T-helper 1 cell (primary cell): Measurements from ENCODE around the gene A2ML1.
"Not testable (repeated sequence)": the region's sequence is repeated elsewhere in the genome, so short reads cannot be mapped to it uniquely, and the experiment has no call there.

Source experiments
- DNase-seq, 5 donors: peaks; one replicate each; pipeline ENCODE4 v3.0.0-alpha.2; 2012 to 2020

A2ML1 gene

GRCh38 chr12:8818526-8818925 lies 3.9 kb upstream of the A2ML1 start:
- DNase-seq, result no peak

DNA sequence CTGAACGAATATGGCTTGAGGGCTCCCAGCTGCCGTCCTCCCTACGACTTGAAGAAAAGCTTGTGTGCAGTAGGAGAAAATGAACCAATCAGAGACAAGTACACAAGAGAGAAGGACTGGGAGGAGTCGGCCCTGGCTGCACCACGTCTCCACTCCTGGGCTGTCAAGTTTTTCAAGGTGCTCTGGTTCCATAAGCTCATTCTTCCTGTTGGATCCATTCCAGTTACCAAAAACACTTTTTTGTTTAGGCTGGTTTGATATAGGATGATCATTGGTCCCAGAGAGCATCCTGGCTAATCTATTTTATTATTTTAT lies 2.8 kb upstream of the A2ML1 start:
- no peak for DNase-seq

- not testable (repeated sequence) for DNase-seq
These were observed 1.6 kb upstream of the A2ML1 start for GRCh38 chr12:8820676-8821407.

DNA sequence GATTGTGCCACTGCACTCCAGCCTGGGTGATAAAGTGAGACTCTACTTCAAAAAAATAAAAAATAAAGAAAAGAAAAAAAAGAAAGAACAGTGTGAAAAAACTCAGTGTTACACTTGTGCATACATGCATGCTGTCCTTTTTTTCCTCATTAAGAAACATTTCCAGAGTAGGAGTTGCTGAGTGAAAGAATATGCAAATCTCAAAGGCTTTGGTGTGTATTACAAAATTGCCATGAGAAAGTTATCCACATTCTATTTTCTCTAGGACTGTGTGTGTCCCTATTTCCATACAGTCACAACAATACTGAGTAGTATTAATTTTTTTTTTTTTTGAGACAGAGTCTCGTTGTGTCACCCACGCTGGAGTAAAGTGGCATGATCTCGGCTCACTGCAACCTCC lies 830 bp upstream of the A2ML1 start:
- no peak for DNase-seq

GRCh38 chr12:8823565-8824300 lies 1.3 kb downstream of the A2ML1 start:
- DNase-seq, result no peak

DNA sequence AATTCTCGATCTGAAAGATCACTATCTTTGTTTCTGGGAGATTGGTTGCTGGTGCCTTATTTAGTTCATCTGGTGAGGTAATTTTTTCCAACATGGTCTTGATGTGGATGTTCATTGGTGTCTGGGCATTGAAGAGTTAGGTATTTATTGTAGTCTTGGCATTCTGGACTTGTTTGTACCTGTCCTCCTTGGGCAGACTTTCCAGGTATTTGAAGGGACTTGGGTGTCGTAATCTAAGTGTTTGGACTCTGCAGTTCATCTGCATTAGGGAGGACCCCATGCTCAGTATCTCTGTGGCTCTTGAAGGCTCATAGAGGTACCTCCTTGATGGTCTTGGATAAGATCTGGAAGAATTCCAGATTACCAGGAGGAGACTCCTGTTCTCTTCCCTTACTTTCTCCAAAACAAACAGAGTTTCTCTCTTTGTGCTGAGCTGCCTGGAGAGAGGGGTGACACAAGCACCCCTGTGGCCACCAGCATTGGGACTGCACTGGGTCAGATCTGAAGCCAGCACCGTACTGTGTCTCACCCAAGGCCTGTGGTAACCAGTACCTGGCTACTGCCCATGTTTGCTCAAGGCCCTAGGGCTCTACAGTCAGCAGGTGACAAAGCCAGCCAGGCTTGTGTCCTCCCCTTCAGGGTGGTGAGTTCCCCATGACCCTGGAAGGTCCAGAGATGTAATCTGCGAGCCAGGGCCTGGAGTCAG lies 5.3 kb downstream of the A2ML1 start:
- DNase-seq, result no peak

DNA sequence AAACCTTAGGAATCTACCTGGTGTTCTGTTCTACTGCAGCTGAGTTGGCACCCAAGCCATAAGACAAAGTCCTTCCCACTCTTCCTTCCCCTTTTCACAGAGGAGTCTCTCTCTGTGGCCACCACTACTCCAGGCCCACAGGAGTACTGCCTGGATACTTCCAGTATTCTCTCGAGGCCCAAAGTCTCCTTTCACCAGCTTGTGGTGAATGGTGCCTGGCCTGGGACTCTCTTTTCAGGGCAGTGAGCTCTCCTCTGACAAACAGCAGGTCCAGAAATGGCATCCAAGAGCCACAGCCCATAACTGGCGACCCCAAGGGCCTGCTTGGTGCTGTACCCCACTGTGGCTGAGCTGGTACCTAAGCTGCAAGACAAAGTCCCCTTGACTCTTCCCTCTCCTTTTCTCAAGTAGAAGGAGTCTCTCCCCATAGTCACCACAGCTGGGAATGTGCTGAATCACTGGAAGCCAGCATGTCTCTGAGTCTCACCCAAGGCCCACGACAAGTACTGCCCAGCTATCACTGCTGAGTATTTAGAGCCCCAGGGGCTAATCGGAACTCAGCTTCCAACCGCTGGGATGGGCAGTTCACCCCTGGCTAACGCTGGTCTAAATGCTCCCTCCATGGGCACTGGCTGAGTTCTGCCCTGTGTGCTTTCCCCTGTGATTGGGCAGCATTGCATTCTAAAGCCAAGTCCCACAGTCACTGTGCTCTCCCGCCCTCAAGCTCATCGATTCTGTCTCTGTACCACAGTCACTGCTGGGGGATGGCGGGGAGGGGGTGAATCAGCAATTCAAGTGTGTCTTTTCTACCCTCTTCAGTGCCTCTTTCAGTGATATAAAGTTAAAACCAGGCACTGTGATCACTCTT lies 6.1 kb downstream of the A2ML1 start:
- no peak for DNase-seq

GRCh38 chr12:8829125-8829518 lies 6.7 kb downstream of the A2ML1 start:
- no peak for DNase-seq

GRCh38 chr12:8829621-8830020 lies 7.2 kb downstream of the A2ML1 start:
- DNase-seq, result no peak

DNA sequence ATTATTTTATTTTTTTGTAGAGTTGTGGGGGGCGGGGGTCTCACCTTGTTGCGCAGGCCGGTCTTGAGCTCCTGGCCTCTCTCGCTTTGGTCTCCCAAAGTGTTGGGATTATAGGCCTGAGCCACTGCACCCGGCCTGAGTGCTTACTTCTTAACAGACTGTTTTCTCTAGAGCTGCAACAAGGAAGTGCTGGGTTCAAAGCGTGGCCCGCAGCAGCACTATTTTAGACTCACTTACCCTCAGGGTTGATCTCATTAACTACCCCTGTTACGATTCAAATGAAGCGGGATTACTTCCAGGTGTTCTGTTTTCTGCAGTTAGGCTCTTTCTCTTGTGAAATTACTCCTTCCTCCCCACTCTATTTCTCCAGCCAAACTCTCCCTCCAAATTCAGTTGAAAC lies 8.7 kb downstream of the A2ML1 start:
- no peak for DNase-seq

DNA sequence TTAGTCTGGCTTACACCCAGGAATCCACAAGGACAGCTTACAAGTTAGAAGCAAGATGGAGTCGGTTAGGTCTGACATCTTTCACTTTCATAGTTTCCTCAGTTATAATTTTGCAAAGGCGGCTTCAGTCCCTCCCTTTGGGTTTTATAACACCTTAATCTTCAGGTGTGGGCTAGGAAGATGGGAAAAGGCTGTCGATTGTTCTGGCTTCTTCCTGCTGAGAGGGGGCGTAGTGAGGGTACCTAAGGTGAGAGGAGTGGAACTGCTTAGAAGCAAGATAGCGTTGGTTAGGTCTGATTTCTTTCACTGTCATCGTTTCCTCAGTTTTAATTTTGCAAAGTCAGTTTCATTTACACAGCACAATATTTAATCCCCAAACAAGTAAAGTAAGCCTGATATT lies 10.1 kb downstream of the A2ML1 start:
- no peak for DNase-seq

DNA sequence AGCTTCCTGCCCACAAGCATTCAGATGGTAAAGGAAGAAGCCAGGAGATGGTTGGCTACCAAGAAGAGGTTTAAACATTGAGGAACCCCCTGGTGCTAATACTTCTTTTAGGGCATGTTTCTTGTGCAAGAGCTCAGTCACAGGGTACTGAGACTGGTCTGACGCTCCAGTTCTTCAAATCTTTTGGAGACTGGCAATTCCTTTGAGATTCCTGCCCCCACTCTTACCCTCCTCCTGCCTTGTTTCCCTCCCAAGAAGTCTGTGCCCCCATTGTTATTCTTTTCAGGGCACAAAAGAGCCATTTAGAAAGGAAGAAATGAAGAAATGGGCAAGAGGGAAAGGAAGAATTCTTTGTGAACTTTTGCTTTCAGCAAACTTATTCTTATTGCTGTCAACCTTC lies 11.8 kb downstream of the A2ML1 start:
- DNase-seq, result no peak

DNA sequence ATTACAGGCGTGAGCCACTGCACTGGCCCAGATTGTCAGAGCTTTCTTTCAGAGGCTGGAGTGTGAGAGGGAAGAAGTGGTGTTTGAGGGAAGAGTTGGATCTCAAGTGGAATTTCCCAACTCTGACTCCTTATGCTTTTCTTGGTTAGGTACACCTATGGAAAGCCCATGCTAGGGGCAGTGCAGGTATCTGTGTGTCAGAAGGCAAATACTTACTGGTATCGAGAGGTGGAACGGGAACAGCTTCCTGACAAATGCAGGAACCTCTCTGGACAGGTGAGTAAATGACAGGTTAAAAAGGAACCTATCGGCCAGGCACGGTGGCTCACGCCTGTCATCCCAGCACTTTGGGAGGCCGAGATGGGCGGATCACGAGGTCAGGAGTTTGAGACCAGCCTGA lies 14.9 kb downstream of the A2ML1 start:
- no peak for DNase-seq

DNA sequence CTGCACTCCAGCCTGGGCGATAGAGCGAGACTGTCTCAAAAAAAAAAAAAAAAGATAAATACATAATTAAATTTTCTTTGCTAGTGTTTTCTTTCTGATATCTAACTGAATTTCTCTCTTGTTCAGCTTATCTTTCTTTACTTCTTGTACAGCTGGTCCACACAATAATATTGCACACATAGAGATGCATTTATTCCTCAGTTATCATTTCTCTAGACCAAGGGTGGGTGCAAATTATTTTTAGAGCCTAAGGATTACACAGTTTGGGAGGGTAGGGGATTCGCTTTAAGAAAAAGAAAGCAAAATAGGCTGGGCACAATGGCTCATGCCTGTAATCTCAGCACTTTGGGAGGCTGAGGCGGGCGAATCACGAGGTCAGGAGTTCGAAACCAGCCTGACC lies 17.9 kb downstream of the A2ML1 start:
- no peak for DNase-seq

- no peak for DNase-seq
These were observed 18.7 kb downstream of the A2ML1 start for GRCh38 chr12:8840938-8841633.

GRCh38 chr12:8841778-8842177 lies 19.4 kb downstream of the A2ML1 start:
- no peak for DNase-seq

DNA sequence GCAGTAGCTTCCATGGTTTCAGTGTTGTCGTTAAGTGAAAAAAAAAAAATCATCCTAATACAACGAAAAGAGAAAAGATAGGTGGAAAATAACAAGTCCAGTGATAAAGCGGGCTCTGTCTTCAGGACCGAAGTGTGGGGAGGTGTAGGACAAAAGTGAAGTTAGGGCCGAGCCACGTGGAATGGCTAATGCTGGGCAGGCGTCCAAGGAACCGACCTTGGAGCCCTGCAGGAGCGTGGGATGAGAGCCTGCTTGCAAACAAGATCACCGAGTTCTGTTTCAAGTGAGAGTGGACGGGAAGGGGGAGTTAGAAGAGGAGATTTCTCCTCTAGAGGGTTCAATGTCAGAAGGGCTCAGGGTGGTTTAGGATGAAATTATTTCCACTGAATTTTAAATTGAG lies 22.2 kb downstream of the A2ML1 start:
- DNase-seq, result no peak

DNA sequence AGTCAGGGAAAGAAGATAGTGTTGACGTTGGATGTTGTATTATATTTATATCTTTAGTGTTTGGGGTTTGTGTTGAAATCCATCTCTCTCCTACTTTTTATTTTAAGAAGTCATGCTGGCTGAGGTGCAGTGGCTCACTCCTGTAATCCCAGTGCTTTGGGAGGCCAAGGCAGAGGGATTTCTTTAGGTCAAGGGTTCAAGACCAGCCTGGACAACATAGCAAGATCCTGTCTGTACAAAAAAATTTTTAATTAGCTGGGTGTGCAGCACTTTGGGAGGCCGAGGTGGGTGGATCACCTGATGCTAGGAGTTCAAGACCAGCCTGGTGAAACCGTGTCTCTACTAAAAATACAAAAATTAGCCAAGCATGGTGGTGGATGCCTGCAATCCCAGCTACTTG lies 23.9 kb downstream of the A2ML1 start:
- DNase-seq, result no peak

DNA sequence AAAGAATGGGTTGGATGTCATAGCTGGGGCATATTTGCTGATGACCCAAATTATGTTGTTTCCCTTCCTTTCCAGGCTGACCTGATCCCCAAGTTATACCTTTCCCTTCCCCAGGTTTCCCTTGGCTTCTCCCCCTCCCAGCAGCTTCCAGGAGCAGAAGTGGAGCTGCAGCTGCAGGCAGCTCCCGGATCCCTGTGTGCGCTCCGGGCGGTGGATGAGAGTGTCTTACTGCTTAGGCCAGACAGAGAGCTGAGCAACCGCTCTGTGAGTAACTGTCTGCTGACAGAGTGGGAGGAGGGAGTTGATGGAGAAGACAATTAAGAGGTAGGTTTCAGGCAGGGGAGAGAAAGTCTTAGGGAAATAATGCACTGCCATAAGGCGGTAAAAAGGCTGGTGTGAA lies 25.0 kb downstream of the A2ML1 start:
- DNase-seq, result no peak

DNA sequence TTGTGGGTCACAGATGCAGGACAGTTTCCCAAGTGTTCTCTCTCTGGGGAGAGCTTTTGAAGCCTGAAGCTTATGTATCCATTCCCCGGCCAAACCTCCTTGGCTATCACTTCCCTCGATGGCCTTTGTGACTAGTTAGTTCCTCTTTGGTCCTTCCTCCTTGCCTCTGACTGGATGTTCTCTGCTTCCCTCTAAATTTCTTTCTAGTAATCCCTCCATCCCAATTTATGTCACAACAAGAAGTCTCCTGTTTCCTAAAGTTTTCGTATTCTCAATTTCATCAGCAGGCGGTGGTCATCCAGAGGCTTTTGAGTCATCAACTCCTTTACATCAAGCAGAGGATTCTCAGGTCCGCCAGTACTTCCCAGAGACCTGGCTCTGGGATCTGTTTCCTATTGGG lies 27.5 kb downstream of the A2ML1 start:
- DNase-seq, result no peak

- DNase-seq, result no peak
These were observed 29.7 kb downstream of the A2ML1 start for GRCh38 chr12:8852119-8852518.

DNA sequence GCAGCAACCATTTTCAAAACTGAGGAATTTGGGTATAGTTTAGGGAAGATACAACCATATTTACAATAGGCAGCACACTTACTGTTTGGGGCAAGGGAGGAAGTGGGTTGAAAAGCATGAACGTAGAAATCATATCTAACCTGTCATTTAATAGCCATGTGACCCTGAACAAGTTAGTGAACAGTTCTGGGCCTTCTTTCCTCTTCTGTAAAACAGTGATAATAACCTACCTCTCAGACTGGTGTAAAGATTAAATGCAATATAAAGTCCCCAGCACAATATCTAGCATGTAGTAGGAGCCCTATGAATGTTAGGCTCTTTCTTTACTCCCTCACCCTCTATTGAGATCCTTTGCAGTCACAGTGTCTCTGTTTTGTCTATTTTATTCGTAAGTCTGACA lies 33.5 kb downstream of the A2ML1 start:
- no peak for DNase-seq

DNA sequence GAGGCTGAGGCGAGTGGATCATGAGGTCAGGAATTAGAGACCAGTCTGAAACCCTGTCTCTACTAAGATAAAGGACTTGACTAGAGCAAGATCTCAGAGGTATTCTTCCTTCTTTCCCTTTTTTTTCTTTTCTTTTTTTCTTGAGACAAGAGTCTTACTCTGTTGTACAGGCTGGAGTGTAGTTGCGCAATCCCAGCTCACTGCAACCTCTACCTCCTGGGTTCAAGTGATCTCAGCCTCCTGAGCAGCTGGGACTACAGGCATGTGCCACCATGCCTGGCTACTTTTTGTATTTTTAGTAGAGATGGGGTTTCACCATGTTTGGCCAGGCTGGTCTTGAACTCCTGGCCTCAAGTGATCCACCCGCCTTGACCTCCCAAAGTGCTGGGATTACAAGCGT lies 37.0 kb downstream of the A2ML1 start:
- not testable (repeated sequence) for DNase-seq
